Caco-2 (cell line): ENCODE measurements around the gene MANBA. TPM values are rescaled to one million over a fixed set of nuclear protein-coding genes. Genes with fewer than 3 reads are reported as not detected.

Experiments used
- BruUV-seq: library from RNA; stranded (reverse); fragments of 400-500 nt; replicated peaks from 2 replicates; lab custom pipeline; 2021; lab: Mats Ljungman, UMichigan
- CTCF ChIA-PET: fragments of 300-600 bp; sonication (Branson Sonifier 250); formaldehyde crosslinking; loops from one replicate; lab custom pipeline; 2022; ENCODE audit warnings: antibody characterized with exemption; lab: Charles Lee
- POLR2A ChIA-PET: fragments of 300-600 bp; sonication (Branson Sonifier 250); formaldehyde crosslinking; loops from one replicate; lab custom pipeline; 2022; ENCODE audit warnings: antibody characterized with exemption; lab: Charles Lee
- DNase-seq, 2 experiments: peaks; one replicate each; pipeline versions ENCODE4 v3.0.0 to v3.0.0-alpha.2; 2020 to 2022
- H3K27me3 ChIP-seq: replicated peaks from 2 replicates; pipeline ENCODE4 v1.6.0; 2011; ENCODE audit warnings: low read length; ENCODE audit not compliant: control insufficient read depth, insufficient read depth
- H3K36me3 ChIP-seq: 2 replicates; pipeline ENCODE4 v1.5.1; 2011; ENCODE audit warnings: low read length; ENCODE audit not compliant: control insufficient read depth, insufficient read depth
- H3K4me1 ChIP-seq: fragments of 250-450 bp; sonication (Bioruptor Pico); 2 replicates; pipeline ENCODE4 v1.5.1; 2020; ENCODE audit warnings: mild to moderate bottlenecking
- H3K4me3 ChIP-seq: 2 replicates; pipeline ENCODE4 v1.5.1; 2011; ENCODE audit warnings: low read depth, mild to moderate bottlenecking, control low read depth, low read length
- H3K9me3 ChIP-seq: fragments of 250-450 bp; sonication (Bioruptor Pico); 2 replicates; pipeline ENCODE4 v1.5.1; 2020; ENCODE audit warnings: mild to moderate bottlenecking, moderate library complexity
- H3K27ac Mint-ChIP-seq: one replicate; pipeline ENCODE4 v1.8.0; 2022; ENCODE audit warnings: mixed read lengths; ENCODE audit not compliant: unreplicated experiment
- H3K27me3 Mint-ChIP-seq: one replicate; pipeline ENCODE4 v1.8.0; 2022; ENCODE audit warnings: mixed read lengths; ENCODE audit not compliant: insufficient read depth, unreplicated experiment
- H3K36me3 Mint-ChIP-seq: one replicate; pipeline ENCODE4 v1.8.0; 2022; ENCODE audit warnings: mild to moderate bottlenecking, mixed read lengths; ENCODE audit not compliant: insufficient read depth, unreplicated experiment
- H3K4me1 Mint-ChIP-seq: one replicate; pipeline ENCODE4 v1.8.0; 2022; ENCODE audit warnings: low read depth, mixed read lengths; ENCODE audit not compliant: unreplicated experiment
- H3K4me3 Mint-ChIP-seq: one replicate; pipeline ENCODE4 v1.8.0; 2022; ENCODE audit warnings: mild to moderate bottlenecking, moderate library complexity, mixed read lengths; ENCODE audit not compliant: unreplicated experiment
- H3K9me3 Mint-ChIP-seq: one replicate; pipeline ENCODE4 v1.8.0; 2022; ENCODE audit warnings: mixed read lengths; ENCODE audit not compliant: unreplicated experiment
- intact Hi-C: fragments of 100-400 bp; cut with micrococcal nuclease; formaldehyde crosslinking; loops from one replicate; pipeline ENCODE4 v1.10.0; 2022; ENCODE audit not compliant: unreplicated experiment
- total RNA-seq: library from RNA; stranded (reverse); gene quantifications from 2 replicates; pipeline ENCODE4 v1.2.3, GENCODE V29; 2022
- TF ChIP-seq, protein P1 (sequence below), 2 experiments: fragments of 200-600 bp in 1 of 2; IDR thresholded peaks; 1 replicate in 1 of 2; 2 replicates in 1 of 2; pipeline versions ENCODE4 v1.5.1 to v1.8.0; 2011 to 2022; ENCODE audit warnings: antibody characterized with exemption in 1 of 2, control low read depth in 1 of 2, inconsistent platforms in 1 of 2, low read depth in 1 of 2, low read length in 1 of 2, mild to moderate bottlenecking in 1 of 2, moderate library complexity in 1 of 2; ENCODE audit not compliant: insufficient read depth in 1 of 2, severe bottlenecking in 1 of 2, unreplicated experiment in 1 of 2

The MANBA gene
- total RNA-seq, 1 experiment from 2014 or later = 53.5 TPM

DNA sequence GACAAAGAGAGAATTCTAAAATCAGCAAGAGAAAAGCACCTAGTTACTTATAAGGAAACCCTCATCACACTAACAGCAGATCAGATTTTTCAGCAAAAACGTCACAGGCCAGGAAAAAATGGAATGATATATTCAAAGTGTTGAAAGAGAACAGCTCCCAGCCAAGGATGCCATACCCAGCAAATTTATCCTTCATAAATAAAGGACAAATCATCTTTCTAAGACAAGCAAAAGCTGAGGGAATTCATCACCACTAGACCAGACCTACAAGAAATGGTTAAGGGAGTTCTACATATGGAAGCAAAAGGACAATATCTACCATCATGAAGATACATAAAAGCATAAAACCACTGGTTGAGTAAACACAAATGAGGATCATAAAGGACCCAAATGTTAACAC, 53.6 kb downstream of the MANBA start:
- H3K27me3 ChIP-seq = no peaks in the 10 kb centered on the region
- Mint-ChIP-seq H3K36me3 (peaks cover 27% of the 10 kb centered on the region), H3K9me3 (peaks cover 14% of the 10 kb centered on the region), H3K4me1 (peaks cover 31% of the 10 kb centered on the region), H3K27me3 (no peaks in the 10 kb centered on the region), H3K4me3 (no peak overlapping the region), H3K27ac (no peak overlapping the region)
- ChIA-PET CTCF (no interaction called here), POLR2A (no interaction called here)
- BruUV-seq = no TSS peak
- no peaks in the 10 kb centered on the region; the same call in 1 of the 2 replicates for H3K9me3 ChIP-seq
- peaks cover 17% of the 10 kb centered on the region for H3K4me1 ChIP-seq
- no peak for DNase-seq
- TF ChIP-seq, protein P1, sequence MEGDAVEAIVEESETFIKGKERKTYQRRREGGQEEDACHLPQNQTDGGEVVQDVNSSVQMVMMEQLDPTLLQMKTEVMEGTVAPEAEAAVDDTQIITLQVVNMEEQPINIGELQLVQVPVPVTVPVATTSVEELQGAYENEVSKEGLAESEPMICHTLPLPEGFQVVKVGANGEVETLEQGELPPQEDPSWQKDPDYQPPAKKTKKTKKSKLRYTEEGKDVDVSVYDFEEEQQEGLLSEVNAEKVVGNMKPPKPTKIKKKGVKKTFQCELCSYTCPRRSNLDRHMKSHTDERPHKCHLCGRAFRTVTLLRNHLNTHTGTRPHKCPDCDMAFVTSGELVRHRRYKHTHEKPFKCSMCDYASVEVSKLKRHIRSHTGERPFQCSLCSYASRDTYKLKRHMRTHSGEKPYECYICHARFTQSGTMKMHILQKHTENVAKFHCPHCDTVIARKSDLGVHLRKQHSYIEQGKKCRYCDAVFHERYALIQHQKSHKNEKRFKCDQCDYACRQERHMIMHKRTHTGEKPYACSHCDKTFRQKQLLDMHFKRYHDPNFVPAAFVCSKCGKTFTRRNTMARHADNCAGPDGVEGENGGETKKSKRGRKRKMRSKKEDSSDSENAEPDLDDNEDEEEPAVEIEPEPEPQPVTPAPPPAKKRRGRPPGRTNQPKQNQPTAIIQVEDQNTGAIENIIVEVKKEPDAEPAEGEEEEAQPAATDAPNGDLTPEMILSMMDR (IDR thresholded peaks at IDR 0.05; ENCODE audit: insufficient read depth in 1 of 2, low read depth in 1 of 2, low read length in 1 of 2, severe bottlenecking in 1 of 2, unreplicated experiment in 1 of 2) = no peak
- H3K4me3 ChIP-seq = no peak overlapping the region
- intact Hi-C loops = no loop called here
- H3K36me3 ChIP-seq = no peaks in the 10 kb centered on the region

DNA sequence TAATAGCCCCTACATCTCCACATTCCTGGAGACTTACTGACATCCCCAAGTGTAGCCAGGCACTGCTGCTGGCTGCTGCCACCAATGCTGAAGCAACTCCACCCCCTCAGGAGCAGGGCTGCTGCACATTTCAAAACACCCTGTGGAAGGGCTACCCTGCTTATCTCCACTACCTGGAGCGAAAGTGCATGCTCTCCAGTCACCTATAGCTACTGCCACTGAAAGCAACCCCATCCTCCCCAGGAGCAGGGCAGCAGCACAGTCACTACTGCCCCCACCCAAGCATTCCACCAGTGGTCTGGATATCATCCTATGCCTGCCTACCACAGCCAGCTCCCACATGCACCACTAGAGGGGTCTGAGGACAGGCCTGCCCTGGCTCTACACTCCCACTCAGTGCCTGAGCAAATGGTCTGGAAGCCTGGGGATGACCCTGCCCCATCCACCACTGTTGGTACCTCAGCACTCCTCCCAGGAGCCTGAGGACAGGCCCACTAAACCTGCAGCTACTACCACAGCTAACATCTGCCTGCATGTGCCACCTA, 55.3 kb downstream of the MANBA start:
- Histone ChIP-seq H3K27me3 (no peaks in the 10 kb centered on the region), H3K4me3 (no peak overlapping the region), H3K4me1 (0 out of 2 replicates have a peak, but pooled peaks cover 3% of the 10 kb centered on the region), H3K9me3 (no peaks in the 10 kb centered on the region; the same call in 1 of the 2 replicates), H3K36me3 (no peaks in the 10 kb centered on the region)
- Mint-ChIP-seq H3K4me1 (peaks cover 16% of the 10 kb centered on the region), H3K36me3 (peaks cover 20% of the 10 kb centered on the region), H3K27me3 (no peaks in the 10 kb centered on the region), H3K27ac (peak overlapping the region; percentile 19), H3K4me3 (no peak overlapping the region), H3K9me3 (peaks cover 14% of the 10 kb centered on the region)
- intact Hi-C loops = no loop called here
- no TSS peak for BruUV-seq
- ChIA-PET CTCF (no interaction called here), POLR2A (no interaction called here)
- DNase-seq = no peak
- TF ChIP-seq, protein P1 (IDR thresholded peaks at IDR 0.05; ENCODE audit: insufficient read depth in 1 of 2, low read depth in 1 of 2, low read length in 1 of 2, severe bottlenecking in 1 of 2, unreplicated experiment in 1 of 2) = no peak

DNA sequence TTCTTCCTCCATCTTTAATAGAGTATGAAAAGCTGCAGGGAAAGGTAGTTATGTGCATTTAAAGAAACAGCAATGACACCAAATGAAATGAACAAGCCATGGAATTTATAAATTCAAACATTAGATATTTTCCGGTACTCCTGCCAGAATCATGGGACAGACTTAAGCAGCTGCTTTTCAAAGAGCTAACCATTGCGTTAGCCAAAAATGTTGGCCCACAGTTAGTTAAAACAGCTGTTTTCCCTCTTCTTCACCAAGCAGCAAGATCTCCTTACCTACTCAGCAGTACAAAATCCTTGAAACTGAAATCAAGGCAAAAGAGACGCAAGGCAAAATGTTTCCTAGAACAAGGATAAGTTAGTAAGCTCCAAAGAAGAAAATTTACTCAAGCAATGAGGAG, 64.0 kb downstream of the MANBA start:
- Histone ChIP-seq H3K9me3 (no peaks in the 10 kb centered on the region), H3K4me1 (no peaks in the 10 kb centered on the region), H3K36me3 (no peaks in the 10 kb centered on the region), H3K27me3 (no peaks in the 10 kb centered on the region), H3K4me3 (no peak overlapping the region)
- H3K27ac Mint-ChIP-seq = no peak overlapping the region
- intact Hi-C loops = no loop called here
- no peaks in the 10 kb centered on the region for H3K4me1 Mint-ChIP-seq
- ChIA-PET CTCF (no interaction called here), POLR2A (no interaction called here)
- H3K27me3 Mint-ChIP-seq = no peaks in the 10 kb centered on the region
- no peak overlapping the region for H3K4me3 Mint-ChIP-seq
- H3K9me3 Mint-ChIP-seq = no peaks in the 10 kb centered on the region
- no peak for DNase-seq
- TF ChIP-seq, protein P1 (IDR thresholded peaks at IDR 0.05; ENCODE audit: insufficient read depth in 1 of 2, low read depth in 1 of 2, low read length in 1 of 2, severe bottlenecking in 1 of 2, unreplicated experiment in 1 of 2) = no peak
- no TSS peak for BruUV-seq
- peaks cover 23% of the 10 kb centered on the region for H3K36me3 Mint-ChIP-seq
